Mammary epithelial cell (primary cell): Measurements from ENCODE around the gene CHMP5.

Source experiments
- EZH2 ChIP-seq: IDR thresholded peaks from 2 replicates; pipeline ENCODE4 v1.6.1; 2012; ENCODE audit warnings: low read length, inconsistent platforms, borderline replicate concordance
- TF ChIP-seq, protein P1 (sequence below), 2 donors: IDR thresholded peaks in 1 of 2; conservative IDR thresholded peaks in 1 of 2; 2 replicates each; pipeline ENCODE4 v1.5.1; 2011 to 2012; ENCODE audit warnings: inconsistent platforms in 2 of 2, low read length in 2 of 2, mild to moderate bottlenecking in 2 of 2, control low read depth in 1 of 2, low read depth in 1 of 2; ENCODE audit not compliant: insufficient read depth in 1 of 2; ENCODE audit errors: extremely low read depth in 1 of 2

DNA sequence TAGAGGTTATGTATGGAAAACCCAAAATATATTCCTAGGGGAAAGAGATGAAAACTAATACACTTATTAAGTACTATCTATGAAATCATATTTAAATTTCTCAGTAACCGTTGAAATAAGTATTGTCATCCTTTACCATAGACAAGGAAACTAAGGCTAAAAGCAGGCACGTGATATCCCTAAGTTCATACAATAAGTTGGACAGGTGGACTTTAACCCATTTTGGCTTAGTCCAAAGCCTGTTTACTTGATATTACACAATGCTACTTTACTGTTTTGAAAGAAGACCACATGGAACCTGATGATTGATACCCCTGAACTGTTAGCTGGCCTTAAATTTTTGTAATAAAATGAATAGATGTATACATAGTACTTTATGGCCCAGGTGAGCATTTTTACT, 28.9 kb downstream of the CHMP5 start:
- TF ChIP-seq, protein P1, sequence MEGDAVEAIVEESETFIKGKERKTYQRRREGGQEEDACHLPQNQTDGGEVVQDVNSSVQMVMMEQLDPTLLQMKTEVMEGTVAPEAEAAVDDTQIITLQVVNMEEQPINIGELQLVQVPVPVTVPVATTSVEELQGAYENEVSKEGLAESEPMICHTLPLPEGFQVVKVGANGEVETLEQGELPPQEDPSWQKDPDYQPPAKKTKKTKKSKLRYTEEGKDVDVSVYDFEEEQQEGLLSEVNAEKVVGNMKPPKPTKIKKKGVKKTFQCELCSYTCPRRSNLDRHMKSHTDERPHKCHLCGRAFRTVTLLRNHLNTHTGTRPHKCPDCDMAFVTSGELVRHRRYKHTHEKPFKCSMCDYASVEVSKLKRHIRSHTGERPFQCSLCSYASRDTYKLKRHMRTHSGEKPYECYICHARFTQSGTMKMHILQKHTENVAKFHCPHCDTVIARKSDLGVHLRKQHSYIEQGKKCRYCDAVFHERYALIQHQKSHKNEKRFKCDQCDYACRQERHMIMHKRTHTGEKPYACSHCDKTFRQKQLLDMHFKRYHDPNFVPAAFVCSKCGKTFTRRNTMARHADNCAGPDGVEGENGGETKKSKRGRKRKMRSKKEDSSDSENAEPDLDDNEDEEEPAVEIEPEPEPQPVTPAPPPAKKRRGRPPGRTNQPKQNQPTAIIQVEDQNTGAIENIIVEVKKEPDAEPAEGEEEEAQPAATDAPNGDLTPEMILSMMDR (conservative IDR thresholded peaks at IDR 0.05 in 1 of 2, IDR thresholded peaks at IDR 0.05 in 1 of 2; ENCODE audit: extremely low read depth in 1 of 2, insufficient read depth in 1 of 2, low read depth in 1 of 2, low read length in 2 of 2), result no peak
- TF ChIP-seq EZH2, result no peak
